IMR-90 (cell line): ENCODE data around the gene CPXM2. TPM values are rescaled to one million over a fixed set of nuclear protein-coding genes. Genes with fewer than 3 reads are reported as not detected.

Source experiments
- ATAC-seq: fragments of 200-7000 bp; cut with Tn5 transposase; 2 replicates; pipeline ENCODE4 v1.9.1; 2020; ENCODE audit warnings: low read depth, mild to moderate bottlenecking, moderate library complexity
- BruUV-seq: library from RNA; stranded (reverse); fragments of 400-500 nt; replicated peaks from 2 replicates; lab custom pipeline; 2021; lab: Mats Ljungman, UMichigan
- CTCF ChIA-PET: fragments of 300-600 bp; formaldehyde crosslinking; extraction: SDS; loops from one replicate; lab custom pipeline; 2021; ENCODE audit warnings: antibody characterized with exemption; lab: Yijun Ruan, JAX
- POLR2A ChIA-PET: fragments of 300-600 bp; sonication (Branson Sonifier 250); formaldehyde crosslinking; loops from one replicate; lab custom pipeline; 2022; ENCODE audit warnings: antibody characterized with exemption; ENCODE audit not compliant: unreplicated experiment; lab: Charles Lee
- DNase-seq: peaks from one replicate; pipeline ENCODE4 v3.0.0; 2013
- H2AFZ ChIP-seq: replicated peaks from 2 replicates; pipeline ENCODE3; 2013; ENCODE audit warnings: low read length, mild to moderate bottlenecking; ENCODE audit not compliant: poor library complexity
- H2AK5ac ChIP-seq: 2 replicates; pipeline ENCODE4 v1.6.1; 2013; ENCODE audit warnings: low read depth, low read length, inconsistent platforms
- H2AK9ac ChIP-seq: replicated peaks from 2 replicates; pipeline ENCODE3; 2013; ENCODE audit warnings: mild to moderate bottlenecking, low read depth, low read length, moderate library complexity; ENCODE audit not compliant: poor library complexity
- H2BK120ac ChIP-seq: 2 replicates; pipeline ENCODE4 v1.6.1; 2013; ENCODE audit warnings: low read depth, low read length, inconsistent platforms
- H2BK15ac ChIP-seq: 3 replicates; pipeline ENCODE4 v1.6.1; 2013; ENCODE audit warnings: low read depth, low read length, inconsistent platforms
- H2BK20ac ChIP-seq: 2 replicates; pipeline ENCODE4 v1.6.1; 2013; ENCODE audit warnings: low read depth, mild to moderate bottlenecking, inconsistent platforms, low read length, moderate library complexity
- H2BK5ac ChIP-seq: 2 replicates; pipeline ENCODE4 v1.6.1; 2013; ENCODE audit warnings: mild to moderate bottlenecking, low read depth, low read length, inconsistent platforms; ENCODE audit not compliant: poor library complexity, severe bottlenecking
- H3K14ac ChIP-seq: replicated peaks from 2 replicates; pipeline ENCODE4 v1.6.1; 2013; ENCODE audit warnings: low read depth, low read length, inconsistent platforms
- H3K18ac ChIP-seq: 2 replicates; pipeline ENCODE4 v1.6.1; 2013; ENCODE audit warnings: low read depth, low read length, control low read depth
- H3K23ac ChIP-seq: 2 replicates; pipeline ENCODE4 v1.6.1; 2013; ENCODE audit warnings: low read depth, low read length, inconsistent platforms
- H3K27ac ChIP-seq: 2 replicates; pipeline ENCODE4 v1.5.1; 2013; ENCODE audit warnings: mild to moderate bottlenecking, control low read depth, low read length; ENCODE audit not compliant: insufficient read depth
- H3K27me3 ChIP-seq: 2 replicates; pipeline ENCODE4 v1.6.1; 2013; ENCODE audit warnings: low read length; ENCODE audit not compliant: control insufficient read depth, insufficient read depth
- H3K36me3 ChIP-seq: 2 replicates; pipeline ENCODE4 v1.6.1; 2013; ENCODE audit warnings: low read length, mixed read lengths; ENCODE audit not compliant: control insufficient read depth, insufficient read depth
- H3K4ac ChIP-seq: 2 replicates; pipeline ENCODE4 v1.6.1; 2013; ENCODE audit warnings: low read depth, low read length, inconsistent platforms
- H3K4me1 ChIP-seq: 2 replicates; pipeline ENCODE4 v1.6.1; 2013; ENCODE audit warnings: low read length, mixed read lengths; ENCODE audit not compliant: control insufficient read depth, insufficient read depth
- H3K4me2 ChIP-seq: 2 replicates; pipeline ENCODE4 v1.6.1; 2013; ENCODE audit warnings: low read depth, mild to moderate bottlenecking, control low read depth, low read length, moderate library complexity
- H3K4me3 ChIP-seq: 2 replicates; pipeline ENCODE4 v1.5.1; 2013; ENCODE audit warnings: low read depth, mild to moderate bottlenecking, control low read depth, low read length, moderate library complexity; ENCODE audit not compliant: insufficient read depth
- H3K56ac ChIP-seq: 2 replicates; pipeline ENCODE4 v1.6.1; 2013; ENCODE audit warnings: low read length, inconsistent platforms; ENCODE audit not compliant: insufficient read depth; ENCODE audit errors: extremely low read depth
- H3K79me1 ChIP-seq, 2 experiments: 2 replicates each; pipeline ENCODE4 v1.6.1; 2013; ENCODE audit warnings: low read length in 2 of 2, inconsistent platforms in 1 of 2, low read depth in 1 of 2
- H3K9ac ChIP-seq: 2 replicates; pipeline ENCODE4 v1.6.1; 2013; ENCODE audit warnings: low read depth, low read length, control low read depth
- H3K9me1 ChIP-seq: 2 replicates; pipeline ENCODE4 v1.6.1; 2013; ENCODE audit warnings: low read length, inconsistent platforms; ENCODE audit not compliant: insufficient read depth
- H3K9me3 ChIP-seq: 2 replicates; pipeline ENCODE4 v1.6.1; 2013; ENCODE audit warnings: low read length; ENCODE audit not compliant: control insufficient read depth, insufficient read depth
- H4K20me1 ChIP-seq: 2 replicates; pipeline ENCODE4 v1.6.1; 2013; ENCODE audit warnings: low read length, inconsistent platforms; ENCODE audit not compliant: insufficient read depth
- H4K5ac ChIP-seq: 2 replicates; pipeline ENCODE4 v1.6.1; 2013; ENCODE audit warnings: mild to moderate bottlenecking, low read depth, low read length, control low read depth
- H4K8ac ChIP-seq, 2 experiments: 2 replicates each; pipeline ENCODE4 v1.6.1; 2013; ENCODE audit warnings: low read depth in 2 of 2, low read length in 2 of 2, control low read depth in 1 of 2, inconsistent platforms in 1 of 2
- H4K91ac ChIP-seq: 2 replicates; pipeline ENCODE4 v1.6.1; 2013; ENCODE audit warnings: low read depth, low read length, inconsistent platforms; ENCODE audit not compliant: insufficient read depth
- CHD1 ChIP-seq: IDR thresholded peaks from 2 replicates; pipeline ENCODE4 v1.6.1; 2012; ENCODE audit warnings: low read depth, low read length, improper control_type of control experiment
- MAFK ChIP-seq: IDR thresholded peaks from 2 replicates; pipeline ENCODE4 v1.6.1; 2012; ENCODE audit warnings: low read depth, low read length, improper control_type of control experiment
- MAZ ChIP-seq: IDR thresholded peaks from 2 replicates; pipeline ENCODE4 v1.6.1; 2012; ENCODE audit warnings: low read depth, mild to moderate bottlenecking, low read length, improper control_type of control experiment, moderate library complexity, borderline replicate concordance
- NFE2L2 ChIP-seq: fragments of 150-350 bp; IDR thresholded peaks from 2 replicates; pipeline ENCODE4 v1.6.1; 2016; ENCODE audit warnings: low read depth, mild to moderate bottlenecking, low read length
- POLR2A ChIP-seq: IDR thresholded peaks from 2 replicates; pipeline ENCODE4 v1.6.1; 2012; ENCODE audit warnings: mild to moderate bottlenecking, low read depth, low read length
- RCOR1 ChIP-seq: IDR thresholded peaks from 2 replicates; pipeline ENCODE4 v1.6.1; 2012; ENCODE audit warnings: mild to moderate bottlenecking, low read length, improper control_type of control experiment; ENCODE audit not compliant: insufficient replicate concordance
- RFX5 ChIP-seq: IDR thresholded peaks from 2 replicates; pipeline ENCODE4 v1.8.0; 2012; ENCODE audit warnings: low read depth, mild to moderate bottlenecking, low read length, moderate library complexity
- WGBS, 2 experiments: methylation state at CpG; one replicate each; pipeline versions ENCODE4 v1.1.5 to v1.1.7; 2013; ENCODE audit warnings: missing lambda C conversion rate in 2 of 2; ENCODE audit not compliant: insufficient read length in 1 of 2; ENCODE audit errors: extremely low coverage in 2 of 2; 5-methylcytosine and 5-hydroxymethylcytosine counted together
- dilution Hi-C: fragments of 300-500 bp; cut with HindIII; formaldehyde crosslinking; loops from one replicate; pipeline ENCODE4 v1.14.3; 2018; ENCODE audit warnings: low sequenced_read_pairs; ENCODE audit not compliant: unreplicated experiment
- in situ Hi-C: fragments of 300-500 bp; cut with MboI; formaldehyde crosslinking; loops from 3 replicates; pipeline ENCODE4 v1.14.3; 2019; ENCODE audit warnings: low sequenced_read_pairs, inconsistent platforms, mixed read lengths
- intact Hi-C: fragments of 100-400 bp; cut with micrococcal nuclease; formaldehyde crosslinking; loops from 2 replicates; pipeline ENCODE4 v1.10.0; 2022
- polyA plus RNA-seq, 3 experiments: library from polyadenylated mRNA; depleted of rRNA; stranded (reverse); fragments of >200 nt; gene quantifications; 2 replicates each; pipeline ENCODE4 v1.2.3, GENCODE V29; 2012; ENCODE audit warnings: low replicate concordance in 1 of 3
- total RNA-seq: library from RNA; depleted of rRNA; stranded (reverse); fragments of >200 nt; gene quantifications from 2 replicates; pipeline ENCODE4 v1.2.3, GENCODE V29; 2012
- TF ChIP-seq, protein P1 (sequence below): conservative IDR thresholded peaks from 2 replicates; pipeline ENCODE4 v1.5.1; 2012; ENCODE audit warnings: mild to moderate bottlenecking, low read depth, low read length, improper control_type of control experiment
- TF ChIP-seq, protein P2 (sequence below): fragments of 150-350 bp; IDR thresholded peaks from 2 replicates; pipeline ENCODE4 v1.6.1; 2016; ENCODE audit warnings: low read depth, mild to moderate bottlenecking, low read length, moderate library complexity, borderline replicate concordance

The CPXM2 gene
- total and polyA plus RNA-seq, 2 of the 4 experiments (the other 2 are of a cell fraction): not detected

DNA sequence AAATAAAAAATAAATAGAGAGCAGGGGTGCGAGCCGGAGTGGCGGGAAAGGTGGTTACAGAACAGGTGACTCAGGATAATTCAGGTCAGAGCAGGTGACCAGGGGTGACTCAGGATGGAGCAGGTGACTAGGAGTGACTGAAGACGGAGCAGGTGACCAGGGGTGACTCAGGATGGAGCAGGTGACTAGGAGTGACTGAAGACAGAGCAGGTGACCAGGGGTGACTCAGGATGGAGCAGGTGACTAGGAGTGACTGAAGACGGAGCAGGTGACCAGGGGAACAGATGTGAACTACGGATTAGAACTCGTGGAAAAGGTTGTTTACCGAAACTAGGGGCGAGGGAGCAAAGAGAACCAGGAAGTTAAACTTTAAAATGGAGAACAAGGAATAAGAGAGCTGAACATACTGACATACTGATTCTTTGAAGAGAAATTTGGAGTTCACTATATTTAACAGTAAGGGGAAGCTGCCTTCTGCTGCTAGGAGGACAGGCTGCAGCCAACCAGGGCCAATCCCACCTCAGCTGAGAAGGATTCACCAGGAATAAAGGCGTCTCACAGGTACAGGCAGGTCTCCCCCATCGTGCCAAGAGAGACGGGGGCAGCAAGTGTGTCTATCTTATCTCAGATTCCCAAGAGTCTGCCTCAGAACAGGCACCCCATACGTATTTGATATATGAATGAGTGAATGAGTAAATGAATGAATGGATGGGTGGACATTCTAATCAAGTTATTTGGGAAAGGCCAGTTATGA is 101.3 kb downstream of the CPXM2 start:
- Histone ChIP-seq H2BK20ac (no peak overlapping the region), H3K18ac (no peak overlapping the region), H3K4me3 (no peak overlapping the region), H3K14ac (no peak overlapping the region), H3K27ac (no peak overlapping the region), H3K79me1 (no peaks in the 10 kb centered on the region), H2AK9ac (no peak overlapping the region), H2BK15ac (no peak overlapping the region), H2AK5ac (no peak overlapping the region), H3K4me2 (no peak overlapping the region), H3K56ac (no peak overlapping the region), H3K23ac (no peak overlapping the region), H3K4me1 (no peaks in the 10 kb centered on the region), H4K20me1 (no peaks in the 10 kb centered on the region), H3K9me3 (peaks cover 45% of the 10 kb centered on the region), H3K9me1 (no peaks in the 10 kb centered on the region), H3K9ac (no peak overlapping the region), H3K36me3 (no peaks in the 10 kb centered on the region), H4K8ac (no peak overlapping the region), H3K4ac (no peak overlapping the region), H2BK5ac (no peak overlapping the region), H4K91ac (no peak overlapping the region), H2BK120ac (no peak overlapping the region), H3K27me3 (no peaks in the 10 kb centered on the region), H4K5ac (no peak overlapping the region), H2AFZ (no peak overlapping the region)
- POLR2A ChIA-PET: no interaction called here
- dilution Hi-C loops: no loop called here
- WGBS, 2 experiments: 72% methylated on average over 5 of the region's 13 CpGs; no CpG with 5 or more reads in 1 of the 2 experiments
- ATAC-seq (no peak), DNase-seq (no peak)
- CTCF ChIA-PET: no interaction called here
- BruUV-seq: no TSS peak
- no peak for TF ChIP-seq RCOR1
- no peak for TF ChIP-seq RFX5
- no peak for TF ChIP-seq MAZ
- no peak for TF ChIP-seq POLR2A
- TF ChIP-seq CHD1: no peak
- TF ChIP-seq, protein P1, sequence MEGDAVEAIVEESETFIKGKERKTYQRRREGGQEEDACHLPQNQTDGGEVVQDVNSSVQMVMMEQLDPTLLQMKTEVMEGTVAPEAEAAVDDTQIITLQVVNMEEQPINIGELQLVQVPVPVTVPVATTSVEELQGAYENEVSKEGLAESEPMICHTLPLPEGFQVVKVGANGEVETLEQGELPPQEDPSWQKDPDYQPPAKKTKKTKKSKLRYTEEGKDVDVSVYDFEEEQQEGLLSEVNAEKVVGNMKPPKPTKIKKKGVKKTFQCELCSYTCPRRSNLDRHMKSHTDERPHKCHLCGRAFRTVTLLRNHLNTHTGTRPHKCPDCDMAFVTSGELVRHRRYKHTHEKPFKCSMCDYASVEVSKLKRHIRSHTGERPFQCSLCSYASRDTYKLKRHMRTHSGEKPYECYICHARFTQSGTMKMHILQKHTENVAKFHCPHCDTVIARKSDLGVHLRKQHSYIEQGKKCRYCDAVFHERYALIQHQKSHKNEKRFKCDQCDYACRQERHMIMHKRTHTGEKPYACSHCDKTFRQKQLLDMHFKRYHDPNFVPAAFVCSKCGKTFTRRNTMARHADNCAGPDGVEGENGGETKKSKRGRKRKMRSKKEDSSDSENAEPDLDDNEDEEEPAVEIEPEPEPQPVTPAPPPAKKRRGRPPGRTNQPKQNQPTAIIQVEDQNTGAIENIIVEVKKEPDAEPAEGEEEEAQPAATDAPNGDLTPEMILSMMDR: no peak
- TF ChIP-seq MAFK: no peak
- TF ChIP-seq, protein P2, sequence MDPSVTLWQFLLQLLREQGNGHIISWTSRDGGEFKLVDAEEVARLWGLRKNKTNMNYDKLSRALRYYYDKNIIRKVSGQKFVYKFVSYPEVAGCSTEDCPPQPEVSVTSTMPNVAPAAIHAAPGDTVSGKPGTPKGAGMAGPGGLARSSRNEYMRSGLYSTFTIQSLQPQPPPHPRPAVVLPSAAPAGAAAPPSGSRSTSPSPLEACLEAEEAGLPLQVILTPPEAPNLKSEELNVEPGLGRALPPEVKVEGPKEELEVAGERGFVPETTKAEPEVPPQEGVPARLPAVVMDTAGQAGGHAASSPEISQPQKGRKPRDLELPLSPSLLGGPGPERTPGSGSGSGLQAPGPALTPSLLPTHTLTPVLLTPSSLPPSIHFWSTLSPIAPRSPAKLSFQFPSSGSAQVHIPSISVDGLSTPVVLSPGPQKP: no peak
- no peak for TF ChIP-seq NFE2L2
- in situ Hi-C loops: no loop called here
- intact Hi-C loops: no loop called here
